Hepatic stellate cell (primary cell): Measurements from ENCODE around the gene GNG3.
"Not testable (repeated sequence)": the region's sequence is repeated elsewhere in the genome, so short reads cannot be mapped to it uniquely, and the experiment has no call there.

Experiments
- DNase-seq: peaks from one replicate; pipeline ENCODE4 v3.0.0; 2011; ENCODE audit warnings: low spot score

The GNG3 gene

DNA sequence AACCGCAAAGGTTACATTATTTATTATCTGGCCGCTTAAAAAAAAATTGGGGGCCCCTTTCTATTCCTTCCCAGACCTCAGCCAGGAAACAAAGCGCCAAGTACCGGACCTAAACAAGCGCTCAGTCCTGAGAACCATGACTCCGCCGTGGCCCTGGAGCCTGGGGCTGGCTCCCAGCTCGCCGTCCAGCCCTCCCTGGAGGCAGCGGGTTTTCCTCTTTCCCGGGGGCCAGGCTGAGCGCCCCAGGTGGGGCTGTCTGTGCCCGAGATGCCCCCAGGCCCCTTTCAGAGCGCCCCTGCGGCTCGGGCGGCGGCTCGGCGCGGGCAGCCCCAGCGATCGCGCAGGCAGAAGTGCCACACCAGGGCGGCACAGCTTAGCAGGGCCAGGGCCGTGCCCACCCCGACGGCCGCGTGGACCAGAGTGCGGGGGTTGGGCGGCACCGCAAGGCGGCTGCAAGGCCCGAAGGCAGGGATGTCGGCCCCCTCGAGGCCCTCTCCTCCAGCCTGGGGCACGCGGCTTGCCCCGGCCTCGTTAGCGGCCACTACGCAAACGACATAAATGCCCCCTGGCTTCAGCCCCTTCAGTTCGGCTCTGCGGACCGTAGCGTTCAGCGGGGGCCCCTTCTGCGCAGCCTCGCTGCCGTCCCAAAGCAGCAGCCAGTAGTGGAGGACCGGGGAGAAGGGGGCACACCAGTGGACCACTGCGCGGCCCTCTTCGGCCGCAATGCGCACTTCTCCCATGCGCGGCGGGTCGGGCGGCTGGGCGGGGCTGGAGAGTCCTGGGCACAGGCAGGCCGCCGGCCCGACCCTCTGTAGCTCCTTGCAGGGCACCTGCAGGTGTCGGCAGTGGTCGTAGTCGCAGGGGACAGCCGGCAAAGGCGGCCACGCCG is 19.7 kb upstream of the GNG3 start:
- no peak for DNase-seq

DNA sequence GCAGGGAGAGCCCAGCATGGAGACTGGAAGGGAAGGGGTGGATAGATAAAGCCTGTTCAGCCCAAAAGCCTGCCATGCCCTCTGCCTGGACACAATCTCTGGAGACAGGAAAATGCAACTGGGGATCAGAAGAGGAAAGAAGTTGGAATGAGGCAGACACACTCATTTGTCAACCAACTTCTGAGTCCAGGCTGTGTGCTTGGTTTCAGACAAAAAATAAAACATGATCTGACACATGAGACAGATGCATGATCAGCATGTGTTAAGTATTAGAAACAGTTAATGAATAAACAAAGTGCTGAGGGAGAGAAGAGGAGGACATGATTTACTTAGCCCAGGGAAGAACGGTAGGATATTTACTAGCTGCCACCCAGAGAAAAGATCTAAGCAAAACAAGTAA is 19.0 kb upstream of the GNG3 start:
- DNase-seq, result no peak

DNA sequence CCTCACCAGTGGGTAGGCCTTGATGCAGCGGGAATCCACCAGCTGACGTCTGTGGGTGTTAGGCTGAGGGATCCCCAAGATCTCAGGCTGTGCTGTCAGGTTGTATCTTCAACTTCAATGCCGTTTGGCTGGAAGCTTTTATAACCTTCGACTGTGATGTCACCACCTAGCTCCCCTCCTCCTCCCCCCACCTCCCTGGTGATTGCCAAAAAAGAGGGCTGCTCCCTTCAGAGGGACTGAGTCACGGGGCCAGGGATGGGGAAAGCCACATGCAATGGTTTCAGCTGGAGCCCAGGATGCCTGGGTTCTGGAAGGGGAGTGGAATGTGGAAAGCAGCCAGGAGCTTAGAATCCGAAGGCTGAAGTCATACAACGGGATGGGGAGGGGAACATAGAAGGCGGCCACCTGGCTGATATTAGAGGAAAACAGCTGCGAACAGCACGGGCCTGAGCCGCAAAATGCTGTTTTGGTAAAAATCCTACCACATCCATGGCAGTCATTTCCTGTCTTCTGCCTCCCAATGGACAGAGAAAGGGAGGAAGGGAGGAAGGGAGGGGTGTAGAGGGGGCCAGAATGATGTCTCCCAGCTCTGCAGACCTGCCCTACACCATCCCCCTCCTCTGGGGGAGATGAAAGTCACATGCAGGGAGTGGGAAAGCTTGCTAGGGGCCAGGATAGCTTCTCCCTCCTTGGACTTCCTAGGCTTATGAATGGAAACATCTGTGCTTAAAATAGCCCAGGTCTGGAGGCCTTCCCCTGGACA is 17.9 kb upstream of the GNG3 start, which contains the start of gene LRRN4CL:
TSS of gene LRRN4CL (minus strand) at position 110 of the 763 bp plus-strand sequence. CDS start 1,022 bp downstream, outside the sequence.
- peak; percentile 89 for DNase-seq

DNA sequence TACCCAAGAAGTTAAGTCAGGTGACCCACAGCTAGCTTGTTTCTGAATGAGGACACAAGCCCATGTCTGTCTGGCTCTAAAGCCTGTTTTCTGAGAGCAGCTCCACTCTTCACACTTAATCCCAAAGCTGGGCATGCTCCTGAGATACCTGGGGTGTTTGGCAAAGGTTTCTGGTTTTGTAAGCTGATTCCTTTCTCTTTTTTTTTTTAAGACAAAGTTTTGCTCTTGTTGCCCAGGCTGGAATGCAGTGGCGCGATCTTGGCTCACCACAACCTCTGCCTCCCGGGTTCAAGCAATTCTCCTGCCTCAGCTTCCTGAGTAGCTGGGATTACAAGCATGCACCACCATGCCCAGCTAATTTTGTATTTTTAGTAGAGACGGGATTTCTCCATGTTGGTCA is 13.9 kb upstream of the GNG3 start:
- not testable (repeated sequence) for DNase-seq

DNA sequence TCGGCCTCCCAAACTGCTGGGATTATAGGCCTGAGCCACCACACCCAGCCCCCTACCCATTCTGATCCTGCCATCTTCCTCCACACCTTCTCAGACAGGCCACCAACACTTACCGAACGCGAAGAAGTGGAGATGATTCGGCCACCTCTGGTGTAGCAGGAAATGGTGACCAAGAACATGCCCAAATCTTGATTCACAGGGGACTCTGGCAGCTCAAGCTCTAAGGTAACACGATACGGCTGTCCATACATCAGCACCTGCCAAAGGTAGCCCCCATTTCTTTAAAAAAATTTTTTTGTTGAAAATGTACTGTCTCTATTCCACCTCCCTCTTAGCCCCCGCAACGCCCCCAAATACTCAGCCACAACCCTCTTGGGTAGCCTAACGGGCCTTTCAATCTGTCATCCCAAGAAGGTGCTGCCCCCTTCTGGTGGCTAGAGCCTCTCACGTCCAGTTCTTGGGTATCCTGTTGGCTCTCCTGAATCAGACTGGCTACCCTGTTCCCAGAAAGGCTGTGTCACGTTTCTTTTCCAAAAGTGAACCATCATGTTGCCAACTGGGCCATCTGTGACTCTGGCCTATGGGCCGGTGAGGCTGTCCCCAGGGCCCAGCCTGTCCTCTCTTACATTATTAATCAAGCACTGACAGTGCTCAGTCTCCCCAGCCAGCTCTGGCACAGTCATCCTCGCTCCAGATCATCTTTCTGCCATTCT is 12.9 kb upstream of the GNG3 start:
- DNase-seq, result peak; percentile 83

DNA sequence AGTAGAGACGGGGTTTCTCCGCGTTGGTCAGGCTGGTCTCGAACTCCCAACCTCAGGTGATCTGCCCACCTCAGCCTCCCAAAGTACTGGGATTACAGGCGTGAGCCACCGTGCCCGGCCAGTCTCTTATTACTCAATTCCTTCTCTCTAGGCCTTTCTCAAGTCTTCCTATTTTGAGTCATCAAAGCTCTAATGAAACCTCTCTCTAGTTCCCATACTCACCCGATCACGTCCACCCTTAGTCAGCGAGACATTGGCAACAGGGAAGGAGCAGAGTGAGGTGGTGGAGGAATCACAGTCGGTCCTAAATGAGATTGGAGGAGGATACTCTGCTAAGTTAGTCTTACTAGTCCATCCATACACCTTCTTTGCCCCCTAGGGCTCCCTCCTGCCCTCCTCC is 5.2 kb upstream of the GNG3 start:
- no peak for DNase-seq

DNA sequence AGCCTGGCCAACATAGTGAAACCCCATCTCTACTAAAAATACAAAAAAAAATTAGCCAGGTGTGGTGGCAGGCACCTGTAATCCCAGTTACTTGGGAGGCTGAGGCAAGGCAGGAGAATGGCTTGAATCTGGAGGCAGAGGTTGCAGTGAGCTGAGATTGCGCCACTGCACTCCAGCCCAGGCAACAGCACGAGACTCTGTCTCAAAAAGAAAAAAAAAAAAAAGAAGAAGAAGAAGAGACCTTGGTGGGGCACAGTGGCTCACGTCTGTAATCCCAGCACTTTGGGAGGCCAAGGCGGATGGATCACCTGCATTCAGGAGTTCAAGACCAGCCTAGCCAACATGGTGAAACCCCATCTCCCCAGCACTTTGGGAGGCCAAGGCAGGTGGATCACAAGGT is 3.6 kb upstream of the GNG3 start:
- not testable (repeated sequence) for DNase-seq

DNA sequence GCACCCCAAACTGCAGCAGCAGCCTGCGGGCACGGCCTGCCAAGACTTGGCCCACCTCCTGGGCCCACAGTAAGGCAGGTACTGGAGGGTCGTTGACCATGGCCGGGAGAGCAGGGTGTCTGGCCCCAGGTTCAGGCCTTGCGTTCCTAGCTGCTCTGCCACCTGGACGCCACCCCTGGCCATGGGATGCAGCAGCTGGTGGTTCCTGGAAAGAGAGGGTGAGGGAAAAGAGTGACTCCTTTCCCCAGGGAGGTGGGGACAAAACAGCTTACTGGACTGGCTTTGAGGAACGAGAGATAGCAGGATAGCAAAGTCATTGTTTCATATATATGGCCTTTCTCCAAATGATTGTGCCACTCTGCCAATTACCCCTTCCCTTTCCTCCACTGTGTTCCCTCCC is 2.1 kb upstream of the GNG3 start:
- no peak for DNase-seq

DNA sequence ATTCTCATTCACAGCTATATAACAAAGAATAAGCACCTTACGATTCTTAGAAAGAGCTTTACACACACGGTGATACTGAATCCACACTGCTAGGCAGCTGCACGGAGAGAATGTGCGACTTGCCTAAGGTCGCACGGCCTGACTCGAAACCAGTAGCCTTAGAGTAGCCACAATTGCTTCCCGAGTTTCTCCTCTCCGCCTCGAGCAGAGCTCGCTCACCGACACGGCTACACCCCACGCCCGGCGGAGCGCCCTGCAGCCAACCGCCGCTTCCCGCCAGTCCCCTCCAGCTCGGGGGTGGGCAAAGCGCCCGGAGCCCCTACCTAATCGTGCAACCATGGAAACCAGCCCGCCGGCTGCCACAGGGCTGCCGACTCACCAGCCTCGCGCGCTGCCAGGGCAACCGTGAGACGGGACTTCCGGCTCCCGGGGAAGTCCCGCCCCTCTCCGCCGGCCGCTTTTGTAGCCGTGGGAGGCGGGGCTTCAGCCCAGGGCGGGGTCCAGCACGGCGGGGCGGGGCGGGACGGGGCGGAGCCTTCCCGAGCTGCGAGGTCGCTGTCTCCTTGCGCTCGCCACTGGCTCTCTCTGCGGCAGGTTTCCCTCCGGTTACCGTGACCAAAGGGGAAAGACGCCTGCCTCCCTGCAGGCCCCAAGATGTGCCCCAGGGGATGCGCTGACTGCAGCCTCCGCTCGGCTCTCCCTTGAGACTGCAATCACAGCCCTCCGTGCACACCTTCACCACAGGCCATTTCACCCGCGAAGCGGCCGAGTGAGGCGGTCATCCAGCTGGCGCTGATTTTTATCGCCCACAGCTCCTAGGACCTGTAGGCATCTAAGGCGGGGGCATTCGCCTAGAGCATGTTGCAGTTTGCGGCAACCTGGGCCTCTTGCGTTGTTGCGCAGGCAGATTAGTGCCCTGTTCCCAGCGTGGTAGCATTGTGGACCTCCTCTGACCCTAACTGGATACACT is 1.3 kb upstream of the GNG3 start:
- peak; percentile 94 for DNase-seq

DNA sequence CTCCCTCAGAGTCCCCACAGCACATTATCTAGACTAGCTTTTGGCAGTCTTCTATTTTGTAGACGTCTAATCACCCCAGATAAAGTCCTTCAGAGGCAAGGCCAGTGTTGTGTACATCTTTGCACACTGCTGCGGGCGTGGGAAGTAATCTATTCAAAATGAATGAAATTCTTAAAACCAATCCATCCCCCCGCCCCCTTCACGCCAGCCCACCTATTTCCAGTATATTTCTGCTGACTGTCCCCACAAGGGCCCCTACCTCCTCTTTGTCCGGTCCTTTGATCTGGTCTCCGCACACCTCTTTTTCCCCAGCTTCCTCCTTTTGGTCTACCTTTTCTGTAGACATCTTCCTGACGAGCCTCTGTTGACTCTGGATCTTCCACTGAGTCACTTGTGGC is 627 bp upstream of the GNG3 start:
- DNase-seq, result no peak

DNA sequence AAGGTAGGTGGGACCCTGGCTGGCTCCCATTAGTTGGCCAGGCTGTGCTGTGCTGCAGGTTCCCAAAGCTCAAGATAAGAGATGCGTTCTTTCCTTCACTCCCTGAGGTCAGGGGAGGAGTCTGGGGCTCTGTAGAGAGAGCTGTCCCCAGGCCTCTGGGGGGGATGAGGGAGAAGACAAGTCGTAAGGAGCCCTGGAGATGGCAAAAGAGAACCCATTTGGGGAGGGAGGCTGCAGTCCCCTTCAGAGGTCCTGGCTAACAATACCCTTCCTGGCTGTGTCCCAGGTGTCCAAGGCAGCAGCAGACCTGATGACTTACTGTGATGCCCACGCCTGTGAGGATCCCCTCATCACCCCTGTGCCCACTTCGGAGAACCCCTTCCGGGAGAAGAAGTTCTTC is 916 bp downstream of the GNG3 start:
- DNase-seq, result no peak

DNA sequence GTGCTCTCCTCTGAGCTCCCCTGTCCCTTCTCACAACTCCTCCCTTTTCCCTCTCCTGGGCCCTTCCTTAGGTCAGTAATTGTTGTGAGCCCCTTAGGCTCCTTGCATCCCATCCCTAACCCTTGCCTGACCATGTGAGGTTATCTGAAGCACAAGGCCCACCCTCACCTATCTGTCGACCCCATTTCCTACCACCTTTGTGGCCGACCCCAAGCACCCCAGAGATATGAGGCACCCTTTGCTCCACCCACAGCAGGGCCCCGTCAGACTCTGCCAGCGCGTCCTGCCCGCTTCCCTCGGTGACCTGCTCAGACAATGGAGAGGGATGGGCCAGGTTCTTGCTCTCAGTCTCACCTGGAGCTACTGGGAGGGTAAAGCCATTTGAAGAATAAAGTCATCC is 1.3 kb downstream of the GNG3 start:
- no peak for DNase-seq

DNA sequence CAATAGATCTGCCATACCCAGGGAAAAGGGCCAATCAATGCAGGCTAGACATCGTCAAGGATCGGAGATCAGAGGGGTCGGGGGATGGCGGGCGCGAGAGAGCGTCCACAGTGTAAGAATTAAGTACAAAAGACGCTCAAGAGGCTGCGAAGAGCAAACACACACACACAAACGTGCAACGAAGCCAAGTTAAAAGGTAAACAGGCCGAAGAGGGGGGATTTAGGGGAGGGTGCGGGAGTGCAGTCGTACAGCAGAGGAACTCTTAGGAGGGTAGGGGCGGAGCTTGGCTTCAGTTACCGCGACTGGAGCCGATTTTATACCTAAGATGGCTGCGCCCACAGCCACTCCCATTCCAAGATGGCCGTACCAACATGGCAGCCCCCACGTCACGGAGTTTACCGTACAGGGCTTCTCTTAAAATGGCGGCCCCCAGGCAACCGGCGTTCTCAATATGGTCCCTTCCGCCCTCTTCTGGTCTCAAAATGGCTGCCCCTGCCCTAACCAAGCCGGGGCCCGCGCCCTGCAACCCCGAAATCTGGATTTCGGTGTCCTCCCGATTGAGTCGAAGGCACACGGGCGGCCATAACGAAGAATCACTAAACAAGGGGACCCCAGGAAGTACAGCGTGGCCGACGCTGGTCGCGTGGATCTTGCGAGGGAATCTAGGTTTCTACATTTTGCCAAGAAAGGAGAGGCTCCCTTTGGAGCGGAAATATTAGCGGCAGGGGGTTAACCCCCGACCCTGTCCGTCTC is 1.9 kb downstream of the GNG3 start:
- DNase-seq, result peak; percentile 96

DNA sequence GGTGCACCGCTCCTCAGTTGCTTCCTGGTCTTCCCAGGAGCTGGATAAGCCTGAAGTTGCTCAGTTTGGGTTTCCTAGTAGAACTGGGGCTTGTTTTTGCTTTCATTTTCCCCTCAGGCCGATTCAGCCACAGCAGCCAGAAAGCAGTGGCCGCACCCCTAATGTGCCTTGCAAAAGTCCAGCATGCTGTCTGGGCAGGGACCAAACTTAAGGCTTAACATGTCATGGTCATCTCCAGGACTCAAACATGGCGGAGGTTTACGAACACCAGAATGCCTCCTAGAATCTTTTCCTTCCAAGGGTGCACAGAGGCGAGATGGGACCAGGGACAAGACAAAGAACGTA is 2.5 kb downstream of the GNG3 start:
- DNase-seq, result peak; percentile 52

DNA sequence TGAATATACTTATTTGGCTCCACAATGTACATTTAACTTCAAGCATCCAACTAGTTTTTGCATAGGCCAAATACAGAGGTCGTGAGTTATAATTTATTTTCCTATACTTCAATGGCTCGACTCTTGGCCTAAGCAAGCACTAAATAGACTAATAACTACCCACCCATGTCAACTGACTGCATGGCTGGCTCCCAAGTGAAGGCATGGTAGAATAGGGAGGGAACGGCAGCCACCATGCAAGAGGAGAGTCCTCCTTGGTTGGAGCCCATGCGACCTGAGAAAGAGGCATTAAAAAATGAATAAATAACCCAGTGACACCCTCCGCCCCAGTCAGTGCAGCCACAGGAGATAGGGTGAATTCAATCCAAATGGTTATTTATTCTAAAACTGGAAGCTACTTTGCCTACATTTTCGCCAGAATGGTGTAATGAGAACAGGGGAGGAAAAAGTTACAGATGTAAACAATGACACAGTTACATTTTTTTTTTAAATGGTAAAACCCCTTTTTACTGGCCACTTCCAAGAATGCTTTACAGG is 4.9 kb downstream of the GNG3 start:
- DNase-seq, result no peak

DNA sequence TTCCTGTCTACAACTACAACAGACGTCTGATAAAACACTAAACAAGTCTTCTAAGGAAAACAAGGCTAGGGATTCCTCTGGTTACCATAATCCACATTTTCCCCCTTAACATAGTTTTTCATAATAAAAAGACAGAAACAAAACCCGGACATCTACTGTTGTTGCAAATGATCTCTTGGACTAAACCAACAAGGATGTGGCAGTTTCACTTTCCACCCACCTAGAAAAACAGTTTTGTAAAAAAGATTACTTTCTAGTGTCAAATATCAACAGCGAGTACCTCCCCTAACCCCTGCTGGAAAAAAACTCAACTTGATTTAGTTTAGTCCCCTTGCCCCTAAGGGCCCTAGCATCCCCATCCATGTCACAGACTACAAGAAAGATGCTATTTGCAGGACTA is 5.4 kb downstream of the GNG3 start:
- no peak for DNase-seq

DNA sequence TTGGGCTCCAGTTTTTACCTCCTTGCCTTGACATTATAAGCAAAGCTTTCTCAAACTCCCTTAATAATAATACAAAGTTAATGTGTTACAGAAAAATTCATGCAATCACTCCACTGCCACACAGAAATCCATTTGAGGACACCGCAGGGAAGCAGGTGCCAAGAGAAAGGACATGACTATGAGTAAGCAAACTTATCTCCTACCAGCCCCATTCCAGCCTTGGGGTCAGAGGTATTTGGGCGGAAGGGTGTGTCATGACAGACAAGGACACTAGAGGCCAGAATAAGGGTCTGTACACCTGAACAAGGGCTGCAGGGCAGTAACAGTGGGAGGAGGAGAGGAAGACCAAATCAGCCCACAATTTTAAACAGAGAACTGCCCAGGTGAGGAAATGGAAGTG is 5.9 kb downstream of the GNG3 start:
- no peak for DNase-seq

DNA sequence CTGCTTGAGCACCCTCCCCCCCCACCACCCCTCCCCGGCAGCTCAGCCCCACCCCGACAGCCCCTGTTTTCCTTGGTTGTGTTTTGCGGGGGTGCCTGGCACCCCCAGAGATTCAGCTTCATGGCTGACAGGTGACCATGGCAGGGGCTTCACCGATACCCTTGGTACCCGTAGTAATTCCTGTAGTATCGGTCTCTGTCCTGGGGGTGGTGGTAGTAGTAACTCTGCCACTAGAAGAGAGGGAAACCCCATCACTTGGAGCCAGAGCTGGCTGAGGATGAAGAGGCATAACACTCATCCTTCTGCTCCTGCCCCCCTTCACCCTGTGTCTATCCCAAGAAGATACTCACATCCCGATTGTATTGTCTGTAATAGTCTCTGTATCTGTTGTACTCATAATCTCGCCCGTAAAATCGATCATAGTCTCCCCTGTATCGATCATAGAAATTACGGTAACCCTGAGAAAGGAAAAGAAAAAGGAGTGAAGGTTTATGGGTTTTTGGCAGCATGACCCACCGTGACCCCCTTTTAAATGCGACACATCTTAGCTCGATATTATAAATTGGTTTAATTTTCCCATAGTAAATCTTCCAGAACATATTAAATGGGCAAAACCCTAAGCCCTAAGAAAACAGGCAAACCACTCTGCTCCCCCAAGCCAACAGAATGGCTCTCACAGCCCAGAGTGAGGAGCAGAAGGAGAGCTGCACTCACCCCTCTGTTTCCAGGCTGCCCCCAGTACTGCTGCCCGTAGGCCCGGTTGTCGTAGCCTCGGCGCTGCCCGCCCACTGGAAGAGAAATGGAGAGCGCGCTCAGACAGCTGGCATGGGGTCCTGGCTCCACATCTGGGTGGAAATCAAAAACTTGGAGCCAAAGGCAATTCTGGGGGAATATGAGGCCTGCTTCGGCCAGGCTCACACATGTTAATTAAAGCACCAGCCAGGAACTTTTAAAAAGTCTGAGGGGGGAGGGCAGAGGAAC is 8.0 kb downstream of the GNG3 start:
- no peak for DNase-seq

DNA sequence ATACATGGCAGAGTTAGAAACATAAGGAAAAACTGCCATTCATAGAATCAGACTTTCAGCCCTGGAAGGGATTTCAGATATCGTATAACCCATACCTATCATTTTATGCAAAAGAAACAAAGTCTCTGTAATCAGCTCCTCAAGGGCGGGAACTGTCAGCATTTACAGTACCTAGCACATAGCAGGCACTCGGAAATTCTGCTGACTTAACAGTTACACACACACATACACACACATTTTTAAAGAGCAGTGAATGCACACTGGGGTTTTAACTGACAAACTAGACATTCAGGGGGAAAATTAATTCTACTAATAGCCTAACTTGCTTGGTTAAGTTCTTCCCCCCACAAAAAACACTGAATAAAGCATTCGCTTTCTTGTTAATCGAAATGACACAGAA is 8.7 kb downstream of the GNG3 start:
- no peak for DNase-seq
